Activated T-helper 9 cell treated with anti-CD3 and anti-CD28 coated beads, Interleukin-2, amount 50 U/mL, for 16 hours (primary cell): ENCODE results near the gene GPX6.
"Not testable (repeated sequence)": the region's sequence is repeated elsewhere in the genome, so short reads cannot be mapped to it uniquely, and the experiment has no call there.

ENCODE experiments used
- DNase-seq: peaks from one replicate; pipeline ENCODE4 v3.0.0-alpha.2; 2020; ENCODE audit warnings: low read depth

GPX6 gene

DNA sequence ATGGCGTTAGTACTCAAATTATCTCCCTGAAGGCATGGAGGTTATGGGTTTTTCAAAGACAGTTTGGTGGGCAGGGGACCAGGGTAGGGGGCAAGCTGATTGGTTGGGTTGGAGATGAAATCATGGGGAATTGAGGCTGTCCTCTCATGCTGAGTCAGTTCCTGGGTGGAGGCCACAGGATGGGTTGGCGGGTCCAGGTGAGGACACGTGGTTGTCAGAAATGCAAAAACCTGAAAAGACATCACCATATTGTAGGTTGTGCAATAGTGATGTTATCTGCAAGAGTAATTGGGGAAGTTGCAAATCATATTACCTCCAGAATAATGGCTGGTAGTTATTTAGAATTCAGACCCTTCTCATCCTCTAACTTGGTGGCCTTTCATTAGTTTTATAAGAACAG, 30.1 kb downstream of the GPX6 start:
- no peak for DNase-seq

DNA sequence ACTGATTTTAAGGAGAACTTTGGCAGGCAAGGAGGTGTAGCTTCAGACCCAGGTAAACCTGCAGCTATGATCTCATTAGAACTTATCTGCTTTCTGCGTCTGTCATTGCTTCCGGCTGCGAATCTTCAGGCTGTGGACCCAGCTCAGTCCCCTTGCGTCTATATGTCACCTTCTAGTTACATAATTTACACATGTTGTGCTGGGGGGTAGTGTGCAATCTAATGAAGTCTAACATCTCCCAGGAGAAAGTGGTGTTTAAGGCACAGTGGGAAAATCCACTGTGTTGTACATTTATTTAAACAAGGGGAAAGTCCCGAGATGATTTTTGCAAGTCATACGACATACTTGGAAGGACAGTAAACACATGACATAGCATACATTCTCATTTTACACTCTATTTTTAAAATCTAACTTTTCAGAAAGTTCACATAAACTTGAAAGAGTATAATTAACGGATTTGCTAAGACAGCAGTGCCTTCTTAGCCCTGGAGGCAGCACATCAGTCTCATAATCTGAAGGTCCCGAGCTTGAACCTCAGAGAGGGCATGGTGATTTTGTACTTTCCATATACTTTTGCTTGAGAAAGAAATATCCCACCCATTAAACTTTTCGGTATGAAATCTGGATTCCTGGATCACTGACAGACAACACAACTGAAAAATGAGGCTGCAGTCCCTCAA, 35.2 kb downstream of the GPX6 start:
- no peak for DNase-seq

DNA sequence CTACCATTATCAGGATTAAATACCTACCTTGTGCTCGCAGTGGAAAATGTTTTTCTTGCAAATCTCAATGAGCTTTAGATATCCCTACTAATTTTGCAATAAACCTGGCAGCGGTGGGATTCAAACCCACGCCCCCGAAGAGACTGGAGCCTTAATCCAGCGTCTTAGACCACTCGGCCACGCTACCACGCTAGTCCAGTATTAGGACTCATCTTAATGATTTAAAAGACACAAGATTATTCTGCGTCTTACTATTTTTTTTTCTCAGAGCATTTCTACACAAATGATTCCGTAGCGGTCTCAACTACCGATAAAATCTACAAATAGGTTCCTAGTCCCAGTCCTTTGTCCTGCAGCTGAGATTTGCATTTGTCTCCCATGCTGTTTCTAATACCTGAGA, 37.1 kb downstream of the GPX6 start:
- no peak for DNase-seq

DNA sequence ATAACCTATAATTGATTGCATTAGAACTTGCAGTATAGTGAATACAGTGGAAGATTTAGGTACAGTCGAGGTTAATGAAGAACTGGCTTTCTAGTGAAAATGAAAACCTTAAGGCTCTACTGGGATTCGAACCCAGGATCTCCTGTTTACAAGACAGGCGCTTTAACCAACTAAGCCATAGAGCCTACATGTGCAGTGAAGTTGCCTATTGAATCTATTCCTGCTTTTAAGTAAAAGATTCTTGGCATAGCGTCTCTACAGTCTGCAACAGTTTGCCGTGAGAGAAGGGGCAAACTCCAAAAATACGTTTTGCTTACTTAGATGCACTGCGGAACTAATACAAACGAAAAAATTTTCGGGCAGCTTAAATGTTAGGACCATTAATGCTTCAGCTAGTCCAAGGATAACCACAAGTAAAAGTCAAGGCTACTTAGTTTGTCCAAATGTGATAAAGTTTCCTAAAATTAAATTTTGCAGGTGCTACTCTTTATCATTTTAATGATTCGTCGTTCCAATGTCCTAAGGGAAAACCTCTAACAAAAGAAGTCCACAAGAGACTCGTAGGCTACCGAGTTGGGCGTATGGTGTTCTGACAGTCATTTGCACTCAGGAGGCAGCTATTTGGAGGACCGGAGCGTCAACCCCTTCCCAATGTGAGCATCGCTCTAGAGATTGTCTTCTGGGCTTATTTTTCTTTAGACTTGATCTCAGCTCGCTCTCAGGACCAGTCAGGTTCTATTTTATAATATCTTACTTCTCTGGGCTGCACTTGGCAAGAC, 41.0 kb downstream of the GPX6 start:
- no peak for DNase-seq

DNA sequence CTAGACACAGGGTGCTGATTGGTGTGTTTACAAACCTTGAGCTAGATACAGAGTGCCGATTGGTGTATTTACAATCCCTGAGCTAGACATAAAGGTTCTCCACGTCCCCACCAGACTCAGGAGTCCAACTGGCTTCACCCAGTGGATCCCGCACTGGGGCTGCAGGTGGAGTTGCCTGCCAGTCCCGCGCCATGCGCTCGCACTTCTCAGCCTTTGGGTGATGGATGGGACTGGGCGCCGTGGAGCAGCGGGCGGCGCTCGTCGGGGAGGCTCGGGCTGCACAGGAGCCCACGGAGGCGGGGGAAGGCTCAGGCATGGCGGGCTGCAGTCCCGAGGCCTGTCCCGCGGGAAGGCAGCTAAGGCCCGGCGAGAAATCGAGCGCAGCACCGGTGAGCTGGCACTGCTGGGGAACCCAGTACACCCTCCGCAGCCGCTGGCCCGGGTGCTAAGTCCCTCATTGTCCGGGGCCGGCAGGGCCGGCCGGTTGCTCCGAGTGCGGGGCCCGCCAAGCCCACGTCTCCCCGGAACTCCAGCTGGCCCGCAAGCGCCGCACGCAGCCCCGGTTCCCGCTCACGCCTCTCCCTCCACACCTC, 46.3 kb downstream of the GPX6 start:
- DNase-seq = not testable (repeated sequence)

DNA sequence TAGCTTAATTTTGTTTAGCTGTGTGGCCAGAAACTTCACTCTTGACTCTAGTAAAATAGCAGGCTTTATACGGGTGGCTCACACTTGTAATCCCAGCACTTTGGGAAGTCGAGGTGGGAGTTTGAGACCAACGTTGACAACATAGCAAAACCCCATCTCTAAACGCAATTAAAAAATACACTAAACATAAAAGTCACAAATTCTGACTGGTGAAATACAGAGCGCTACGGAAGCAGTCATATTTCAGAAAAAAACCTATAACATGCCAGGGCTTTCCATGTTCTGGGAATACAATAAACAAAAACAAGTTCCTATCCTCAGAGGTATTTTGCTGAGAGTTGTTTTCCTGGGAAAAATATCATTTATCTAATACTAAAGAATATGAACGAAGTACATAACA, 47.5 kb downstream of the GPX6 start:
- DNase-seq = no peak

DNA sequence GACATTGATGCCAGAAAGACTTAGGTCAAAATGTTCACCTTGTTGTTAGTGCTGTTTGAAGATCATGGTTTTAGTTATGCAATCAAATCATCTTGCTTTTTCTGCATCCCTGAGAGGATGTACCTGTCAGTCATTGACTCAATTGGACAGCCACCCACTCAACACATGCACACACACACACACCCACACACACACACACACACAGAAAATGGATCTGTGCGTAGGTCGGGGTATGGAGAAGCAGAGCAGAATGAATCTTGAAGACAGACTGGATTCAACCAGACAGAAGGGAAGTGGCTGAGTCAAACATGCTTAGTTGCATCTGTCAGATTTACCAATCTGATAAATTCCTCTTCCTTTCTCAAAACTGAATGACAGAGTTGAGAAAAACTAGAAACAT, 53.2 kb downstream of the GPX6 start:
- no peak for DNase-seq

DNA sequence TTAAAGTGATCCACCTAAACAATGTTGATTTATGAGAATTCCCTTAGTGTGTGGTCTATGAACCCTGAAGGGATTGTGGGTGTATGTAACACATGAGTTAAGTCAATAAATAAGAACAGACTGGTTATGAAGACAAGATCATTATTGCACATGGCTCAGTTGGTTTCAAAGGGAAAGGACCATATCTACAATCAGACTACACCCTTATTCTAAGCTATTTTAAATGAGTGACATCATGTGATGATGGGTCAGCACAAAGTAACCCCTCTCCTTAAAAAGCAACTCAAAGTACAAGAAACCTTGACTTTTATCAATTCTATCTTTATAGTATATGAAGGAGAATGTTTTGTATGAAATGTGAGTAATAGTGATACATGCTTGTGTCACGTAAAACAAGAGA, 57.0 kb downstream of the GPX6 start:
- no peak for DNase-seq
